CD4-positive, alpha-beta T cell treated with Interleukin-17A for 4 hours (primary cell): ENCODE results near the gene AP1S1.
A peak's percentile ranks its signal among the peaks of the same experiment; 100 is the strongest.
"Not testable (repeated sequence)": the region's sequence is repeated elsewhere in the genome, so short reads cannot be mapped to it uniquely, and the experiment has no call there.

Experiments used
- DNase-seq: peaks from one replicate; pipeline ENCODE4 v3.0.0-alpha.2; 2020; ENCODE audit warnings: mixed read lengths

The AP1S1 gene

DNA sequence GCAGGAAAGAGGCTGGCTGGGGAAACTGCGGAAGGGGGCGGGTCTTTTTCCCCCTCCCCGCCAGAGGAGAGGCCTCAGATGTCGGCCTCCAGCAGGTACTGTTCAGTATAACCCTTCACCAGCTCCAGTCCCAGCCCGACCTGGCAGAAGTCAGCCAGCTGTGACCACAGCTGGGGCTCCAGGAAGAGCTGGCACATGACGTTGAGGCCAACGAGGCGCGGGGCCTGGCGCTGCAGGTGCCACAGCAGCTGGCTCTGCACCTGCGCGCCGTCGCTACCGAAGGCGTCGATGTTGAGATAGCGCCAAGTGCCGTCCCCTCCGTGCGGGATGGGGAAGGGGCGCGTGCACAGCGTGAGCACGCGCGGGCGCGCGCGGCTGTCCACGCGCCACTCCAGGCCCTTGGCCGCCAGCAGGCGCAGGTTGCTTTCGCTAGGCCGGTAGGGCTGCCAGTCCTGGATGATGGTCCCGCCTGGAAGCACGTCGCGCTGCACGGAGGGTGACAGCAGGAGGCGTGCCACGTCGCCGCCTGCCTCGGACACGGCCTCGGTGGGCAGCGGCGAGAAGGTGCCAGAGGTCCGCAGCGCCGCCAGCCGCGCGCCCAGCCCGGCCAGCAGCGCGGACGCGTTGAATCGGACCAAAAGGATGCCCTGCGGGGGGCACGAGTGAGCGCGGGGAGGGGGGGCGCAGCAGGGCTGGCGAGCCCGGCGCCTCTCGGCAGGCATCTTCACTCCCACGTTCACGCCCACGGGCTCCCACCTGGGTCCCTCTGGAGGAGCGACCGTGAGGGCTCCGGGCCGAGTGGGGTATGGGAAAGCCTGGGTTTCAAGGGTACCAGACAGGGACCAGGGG lies 18.0 kb downstream of the AP1S1 start:
- no peak for DNase-seq

- peak; percentile 24 for DNase-seq
These were observed 18.8 kb downstream of the AP1S1 start for GRCh38 chr7:101172854-101173751.

DNA sequence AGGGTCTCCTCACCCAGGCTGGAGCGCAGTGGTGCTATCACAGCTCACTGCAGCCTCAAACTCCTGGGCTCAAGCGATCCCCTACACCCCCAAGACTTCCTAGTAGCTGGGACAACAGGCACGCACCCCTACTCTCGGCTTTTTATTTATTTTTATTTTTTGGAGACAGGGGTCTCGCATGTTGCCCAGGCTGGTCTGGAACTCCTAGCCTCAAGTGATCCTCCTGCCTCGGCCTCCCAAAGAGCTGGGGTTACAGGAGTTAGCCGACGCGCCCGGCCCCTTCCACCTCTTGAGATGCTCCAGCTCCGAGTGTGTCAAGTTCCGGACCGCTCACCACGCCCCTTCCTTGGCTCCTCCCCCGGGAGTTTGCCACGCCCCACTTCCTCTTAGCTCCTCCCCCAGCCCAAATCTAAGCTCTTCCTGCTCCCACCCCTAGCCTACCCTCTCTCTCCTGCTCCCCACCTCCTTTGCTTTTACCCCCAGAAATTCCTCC lies 19.5 kb downstream of the AP1S1 start:
- peak; percentile 58 for DNase-seq

- no peak for DNase-seq
These were observed 20.1 kb downstream of the AP1S1 start for GRCh38 chr7:101174322-101174854.

DNA sequence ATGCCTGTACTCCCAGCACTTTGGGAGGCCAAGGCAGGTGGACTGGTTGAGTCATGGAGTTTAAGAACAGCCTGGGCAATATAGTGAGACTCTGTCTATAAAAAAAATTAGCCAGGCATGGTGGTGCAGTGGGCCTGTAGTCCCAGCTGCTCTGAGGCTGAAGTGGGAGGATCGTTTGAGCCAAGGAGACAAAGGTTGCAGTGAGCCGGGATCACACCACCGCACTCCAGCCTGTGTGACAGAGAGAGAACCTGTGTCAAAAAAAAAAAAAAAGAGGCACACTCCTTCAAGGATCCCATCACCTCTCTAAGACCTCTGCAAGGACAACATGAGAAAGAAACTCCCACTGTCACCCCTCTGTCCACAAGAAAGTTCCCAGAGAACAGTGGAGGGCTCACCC lies 21.4 kb downstream of the AP1S1 start:
- DNase-seq: no peak

DNA sequence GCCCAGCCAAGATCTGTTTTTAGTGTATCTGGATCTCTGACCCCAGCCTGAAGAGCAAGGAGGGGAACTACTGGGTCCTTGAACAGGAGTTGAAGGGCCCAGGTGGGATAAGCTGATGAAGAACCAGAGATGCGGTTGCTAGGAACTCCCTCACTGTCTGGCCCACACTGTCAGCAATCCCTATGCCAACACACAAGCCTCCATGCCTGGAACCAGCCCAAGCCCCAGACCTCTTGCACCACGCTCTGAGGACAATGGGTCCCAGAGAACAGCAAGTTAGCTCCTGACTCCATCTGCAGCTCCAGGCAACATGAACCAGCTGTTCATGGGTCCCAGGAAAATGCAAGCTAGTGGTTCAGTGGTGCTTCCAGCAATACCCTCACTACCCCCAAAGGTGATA lies 23.4 kb downstream of the AP1S1 start:
- no peak for DNase-seq

GRCh38 chr7:101179117-101179516 lies 24.8 kb downstream of the AP1S1 start:
- no peak for DNase-seq

- no peak for DNase-seq
These were observed 25.4 kb downstream of the AP1S1 start for GRCh38 chr7:101179713-101180112.

DNA sequence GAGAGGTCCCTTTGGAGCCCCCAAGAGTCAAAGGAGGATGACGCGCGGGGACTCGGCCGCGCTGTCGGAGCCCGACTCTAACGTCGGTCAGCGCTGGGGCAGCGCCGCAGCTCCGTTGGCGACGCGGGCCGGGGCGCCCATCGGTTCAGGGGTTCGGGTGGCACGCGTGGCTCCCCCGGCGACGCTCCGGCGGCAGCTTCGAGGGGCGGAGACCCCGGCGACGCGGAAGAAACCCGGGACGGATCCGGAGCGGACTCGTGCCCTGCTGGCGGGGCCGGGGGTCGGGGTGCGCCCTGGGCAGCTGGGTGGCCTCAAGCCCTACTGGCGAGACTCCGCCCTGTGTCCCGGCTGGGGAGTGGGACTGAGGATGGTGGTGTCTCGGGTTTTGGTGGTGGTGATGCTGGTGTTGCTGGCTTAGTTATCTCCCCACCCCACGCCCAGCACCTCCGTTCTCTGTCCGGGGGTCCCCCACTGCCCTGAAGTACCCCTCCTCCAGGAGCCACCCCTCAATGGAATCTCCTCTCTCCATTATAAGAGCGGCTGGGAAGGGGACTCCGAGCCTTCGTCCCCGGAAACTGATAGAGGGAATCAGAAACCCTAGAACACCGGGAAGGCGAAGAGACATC lies 26.0 kb downstream of the AP1S1 start, which contains the start of gene NAT16:
Gene NAT16 (minus strand): TSS at position 164 of the 626 bp plus-strand sequence. CDS start 5,486 bp downstream, outside the sequence.
- no peak for DNase-seq

DNA sequence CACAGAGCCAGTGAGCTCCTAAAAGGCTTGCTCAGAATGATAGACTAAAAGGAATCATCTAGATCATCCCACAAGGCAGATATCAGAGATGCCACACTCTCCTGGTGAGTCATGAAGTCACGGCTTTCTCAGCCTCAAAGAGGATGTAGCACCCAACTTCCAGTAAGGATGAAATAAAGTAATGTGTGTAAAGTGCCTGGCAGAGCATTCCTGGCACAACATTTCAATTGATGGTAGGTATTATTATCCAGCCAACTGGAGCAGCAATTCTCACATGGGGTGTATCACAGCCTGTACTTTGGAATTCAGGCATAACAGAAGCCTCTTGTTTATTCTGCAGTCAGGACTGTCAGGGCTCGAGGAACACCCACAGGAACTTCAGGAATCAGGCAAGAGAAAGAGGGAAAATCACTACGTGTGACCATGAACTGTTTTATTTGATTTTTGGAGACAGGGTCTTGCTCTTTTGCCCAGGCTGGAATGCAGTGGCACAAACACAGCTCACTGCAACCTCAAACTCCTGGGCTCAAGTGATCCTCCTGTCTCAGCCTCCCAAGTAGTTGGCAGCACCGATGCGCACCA lies 31.1 kb downstream of the AP1S1 start:
- DNase-seq: no peak

DNA sequence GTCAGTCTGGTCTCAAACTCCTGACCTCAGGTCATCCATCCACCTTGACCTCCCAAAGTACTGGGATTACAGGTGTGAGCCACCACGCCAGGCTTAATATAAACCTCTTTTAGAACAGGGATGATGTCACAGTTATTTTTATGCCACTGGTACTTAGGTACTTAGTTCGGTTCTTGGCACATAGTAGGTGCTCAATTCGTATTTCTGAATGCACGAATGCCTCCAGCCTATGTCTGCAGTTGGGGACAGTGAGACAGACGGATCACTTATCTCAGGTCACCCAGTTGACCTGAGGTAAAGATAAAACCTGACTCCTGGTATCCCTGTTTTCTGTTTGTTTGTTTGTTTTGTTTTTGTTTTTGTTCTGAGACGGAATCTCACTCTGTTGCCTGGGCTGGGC lies 31.9 kb downstream of the AP1S1 start:
- DNase-seq: no peak

DNA sequence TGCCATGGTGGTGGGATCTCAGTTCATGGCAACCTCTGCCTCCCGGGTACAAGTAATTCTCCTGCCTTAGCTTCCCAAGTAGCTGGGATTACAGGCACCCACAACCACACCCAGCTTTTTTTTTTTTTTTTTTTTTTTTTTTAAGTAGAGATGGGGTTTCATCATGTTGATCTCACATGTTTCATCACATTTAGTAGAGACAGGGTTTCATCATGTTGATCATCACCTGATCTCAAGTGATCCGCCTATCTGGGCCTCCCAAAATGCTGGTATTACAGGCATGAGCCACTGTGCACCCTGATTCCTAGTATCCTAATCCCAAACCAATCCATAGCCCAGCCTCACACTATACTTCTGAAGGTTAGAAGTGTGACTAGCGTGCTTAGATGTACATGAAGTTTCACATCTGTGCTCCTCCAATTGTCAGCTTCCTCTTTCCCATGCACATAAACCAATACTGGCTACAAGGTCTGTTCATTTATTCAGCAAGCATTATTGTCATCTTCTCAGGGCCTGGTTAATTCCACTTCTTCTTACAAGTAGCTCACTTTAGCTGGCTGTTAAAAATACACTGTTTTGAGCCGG lies 32.7 kb downstream of the AP1S1 start:
- no peak for DNase-seq

- no peak for DNase-seq
These were observed 34.8 kb downstream of the AP1S1 start for GRCh38 chr7:101189109-101189508.

- DNase-seq: no peak
These were observed 41.6 kb downstream of the AP1S1 start for GRCh38 chr7:101195884-101196283.

GRCh38 chr7:101197991-101198390 lies 43.7 kb downstream of the AP1S1 start:
- DNase-seq: no peak

GRCh38 chr7:101198476-101198875 lies 44.2 kb downstream of the AP1S1 start:
- DNase-seq: no peak

DNA sequence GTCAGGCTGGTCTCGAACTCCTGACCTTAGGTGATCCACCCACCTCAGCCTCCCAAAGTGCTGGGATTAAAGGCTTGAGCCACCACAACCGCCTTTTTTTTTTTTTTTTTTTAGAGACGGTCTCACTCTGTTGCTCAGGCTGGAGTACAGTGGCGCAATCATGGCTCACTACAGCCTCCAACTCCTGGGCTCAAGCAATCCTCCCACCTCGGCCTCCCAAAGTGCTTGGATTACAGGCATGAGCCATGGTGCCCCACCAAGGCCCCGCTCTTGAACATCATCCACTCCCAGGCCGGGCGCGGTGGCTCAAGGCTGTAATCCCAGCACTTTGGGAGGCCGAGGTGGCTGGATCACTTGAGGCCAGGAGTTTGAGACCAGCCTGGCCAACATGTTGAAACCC lies 45.2 kb downstream of the AP1S1 start:
- not testable (repeated sequence) for DNase-seq

DNA sequence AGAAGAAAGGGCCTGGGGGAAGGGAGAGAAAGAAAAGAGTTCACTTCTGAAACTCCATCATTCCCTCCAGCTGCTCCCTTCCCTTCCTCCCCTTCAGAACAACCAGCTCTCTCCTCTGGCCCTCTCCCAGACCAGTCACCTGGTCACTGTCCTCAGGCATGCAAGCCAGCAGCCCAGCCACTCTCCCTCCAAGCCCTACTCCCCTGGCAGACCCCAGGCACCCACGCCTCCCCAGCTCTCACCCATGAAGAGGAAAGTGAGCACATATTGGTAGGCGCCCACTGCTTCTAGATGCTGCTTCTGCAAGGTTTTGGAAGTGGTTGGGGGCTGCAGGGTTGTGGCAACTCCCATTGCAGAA lies 46.2 kb downstream of the AP1S1 start:
- no peak for DNase-seq

DNA sequence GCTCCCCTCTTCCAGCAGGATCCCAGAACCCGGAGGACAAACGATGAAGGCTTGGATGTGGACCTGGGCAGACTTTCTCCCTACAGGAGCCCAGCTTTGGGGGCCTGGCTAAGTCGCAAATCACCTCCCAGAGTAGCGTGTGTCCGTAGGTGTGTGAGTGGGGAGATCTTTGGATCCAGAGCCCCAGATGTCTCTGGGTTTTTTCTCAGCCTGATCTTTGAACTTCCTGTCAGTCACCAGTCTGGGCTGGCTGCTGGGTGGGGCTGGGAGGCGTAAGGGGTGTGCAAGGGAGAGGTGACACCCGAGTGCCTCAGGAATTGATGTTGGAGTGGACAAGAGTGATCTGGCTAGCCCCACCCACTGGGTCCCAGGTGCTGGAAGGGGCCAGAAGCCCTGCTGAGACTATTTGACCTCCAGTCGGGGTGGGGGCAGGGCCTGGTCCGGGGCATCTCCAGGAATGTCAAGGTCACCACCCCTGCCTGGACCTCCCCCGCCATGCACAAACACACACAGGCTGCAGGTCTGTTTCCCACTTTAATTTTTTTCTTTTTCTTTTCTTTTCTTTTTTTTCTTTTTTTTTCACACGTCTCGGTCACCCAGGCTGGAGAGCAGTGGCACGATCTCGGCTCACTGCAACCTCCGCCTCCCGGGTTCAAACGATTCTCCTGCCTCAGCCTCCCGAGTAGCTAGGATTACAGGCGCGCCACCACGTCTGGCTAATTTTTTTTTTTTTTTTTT lies 46.8 kb downstream of the AP1S1 start, which contains the start of gene MOGAT3:
Gene MOGAT3 (minus strand): TSS at position 175 of the 738 bp plus-strand sequence. CDS start 182 bp downstream, outside the sequence.
- DNase-seq: no peak

DNA sequence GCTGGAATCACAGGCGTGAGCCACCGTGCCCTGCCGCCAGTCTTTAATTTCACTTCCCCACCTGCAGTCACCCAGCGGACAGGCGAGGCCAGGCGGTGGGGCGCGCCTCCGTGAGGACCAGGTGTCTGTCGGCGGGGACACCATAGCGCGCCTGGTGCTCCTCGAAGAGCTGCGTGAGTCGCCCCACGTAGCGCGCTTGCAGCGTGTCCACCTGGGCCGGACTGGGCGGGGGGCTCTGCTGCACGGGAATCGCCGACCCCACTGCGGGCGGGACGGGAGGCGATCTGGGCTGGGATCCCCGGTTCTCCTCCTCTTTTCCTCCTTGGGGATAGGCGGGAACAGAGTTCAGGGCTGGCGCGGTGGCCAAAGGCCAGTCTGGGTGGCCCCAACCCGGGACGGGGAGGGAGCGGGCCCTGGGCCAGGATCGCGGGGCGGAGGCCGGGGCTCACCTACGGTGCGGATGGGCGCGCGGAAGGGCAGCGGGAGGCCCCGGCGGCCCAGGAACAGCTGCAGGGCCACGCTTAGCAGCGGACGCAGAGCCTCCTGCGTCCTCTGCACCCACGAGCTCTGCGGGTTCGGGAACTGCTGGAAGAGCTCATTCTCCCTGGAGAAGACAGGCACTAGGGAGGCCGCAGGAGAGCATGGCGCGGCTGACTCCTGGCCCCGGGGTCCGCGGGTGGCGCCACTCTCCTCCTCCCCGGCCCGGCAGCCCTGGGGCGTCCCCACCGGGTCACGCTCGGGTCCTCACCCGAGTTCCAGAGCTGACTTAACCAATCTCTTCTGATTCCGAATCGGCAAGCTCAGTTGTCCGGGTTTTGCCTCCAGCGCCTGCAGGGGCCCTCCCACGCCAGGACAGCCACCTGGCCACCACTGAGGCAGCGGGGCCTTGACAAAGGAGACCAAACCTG lies 47.7 kb downstream of the AP1S1 start:
- no peak for DNase-seq
